Trophoblast cell (in vitro differentiated cells and primary cell): ENCODE data around the gene ANO6.

Experiments
- DNase-seq, 2 donors: peaks; one replicate each; pipeline ENCODE4 v3.0.0-alpha.2; 2016
- H2AFZ ChIP-seq: 2 replicates; pipeline ENCODE4 v1.6.1; 2013; ENCODE audit warnings: low read length, moderate library complexity, mild to moderate bottlenecking; ENCODE audit not compliant: insufficient read depth, poor library complexity
- H2AK5ac ChIP-seq: 2 replicates; pipeline ENCODE4 v1.6.1; 2013; ENCODE audit warnings: mild to moderate bottlenecking, low read length
- H2BK120ac ChIP-seq: 2 replicates; pipeline ENCODE4 v1.6.1; 2013; ENCODE audit warnings: low read length, mild to moderate bottlenecking, moderate library complexity; ENCODE audit not compliant: insufficient read depth, poor library complexity
- H2BK12ac ChIP-seq: 2 replicates; pipeline ENCODE4 v1.6.1; 2013; ENCODE audit warnings: mild to moderate bottlenecking, low read length, moderate library complexity
- H2BK5ac ChIP-seq: 2 replicates; pipeline ENCODE4 v1.6.1; 2013; ENCODE audit warnings: low read length, low read depth, moderate library complexity, mild to moderate bottlenecking; ENCODE audit not compliant: poor library complexity
- H3K14ac ChIP-seq: 2 replicates; pipeline ENCODE4 v1.6.1; 2013; ENCODE audit warnings: mild to moderate bottlenecking, low read length
- H3K18ac ChIP-seq: 2 replicates; pipeline ENCODE4 v1.6.1; 2013; ENCODE audit warnings: mild to moderate bottlenecking, low read length
- H3K23ac ChIP-seq: 2 replicates; pipeline ENCODE4 v1.6.1; 2013; ENCODE audit warnings: low read length
- H3K27ac ChIP-seq: 2 replicates; pipeline ENCODE4 v1.5.1; 2013; ENCODE audit warnings: low read depth, mild to moderate bottlenecking, inconsistent platforms, low read length, moderate library complexity
- H3K27me3 ChIP-seq: 2 replicates; pipeline ENCODE4 v1.6.1; 2013; ENCODE audit warnings: inconsistent platforms, mild to moderate bottlenecking, low read length, moderate library complexity; ENCODE audit not compliant: insufficient read depth
- H3K36me3 ChIP-seq, 2 experiments: 1 replicate in 1 of 2; 2 replicates in 1 of 2; pipeline ENCODE4 v1.6.1; 2013; ENCODE audit warnings: low read length in 2 of 2, mild to moderate bottlenecking in 2 of 2, moderate library complexity in 1 of 2; ENCODE audit not compliant: insufficient read depth in 2 of 2, control insufficient read depth in 1 of 2
- H3K4ac ChIP-seq: 2 replicates; pipeline ENCODE4 v1.6.1; 2013; ENCODE audit warnings: low read depth, mild to moderate bottlenecking, low read length, moderate library complexity
- H3K4me1 ChIP-seq, 2 experiments: 1 replicate in 1 of 2; 2 replicates in 1 of 2; pipeline ENCODE4 v1.6.1; 2013; ENCODE audit warnings: low read length in 2 of 2, mild to moderate bottlenecking in 2 of 2, moderate library complexity in 1 of 2; ENCODE audit not compliant: insufficient read depth in 2 of 2, control insufficient read depth in 1 of 2
- H3K4me2 ChIP-seq: 2 replicates; pipeline ENCODE4 v1.6.1; 2013; ENCODE audit warnings: inconsistent platforms, mild to moderate bottlenecking, low read length, moderate library complexity
- H3K4me3 ChIP-seq: 2 replicates; pipeline ENCODE4 v1.5.1; 2013; ENCODE audit warnings: mild to moderate bottlenecking, low read depth, low read length, inconsistent platforms
- H3K79me1 ChIP-seq: one replicate; pipeline ENCODE4 v1.6.1; 2013; ENCODE audit warnings: low read length
- H3K79me2 ChIP-seq: 2 replicates; pipeline ENCODE4 v1.6.1; 2013; ENCODE audit warnings: low read length, mild to moderate bottlenecking; ENCODE audit not compliant: control insufficient read depth, insufficient read depth, poor library complexity
- H3K9ac ChIP-seq: 2 replicates; pipeline ENCODE4 v1.6.1; 2013; ENCODE audit warnings: mild to moderate bottlenecking, low read length
- H3K9me3 ChIP-seq: 2 replicates; pipeline ENCODE4 v1.6.1; 2013; ENCODE audit warnings: low read depth, mild to moderate bottlenecking, control low read depth, inconsistent platforms, low read length; ENCODE audit not compliant: insufficient read depth
- H4K12ac ChIP-seq: 2 replicates; pipeline ENCODE4 v1.6.1; 2013; ENCODE audit warnings: low read depth, mild to moderate bottlenecking, low read length, moderate library complexity
- H4K8ac ChIP-seq: 2 replicates; pipeline ENCODE4 v1.6.1; 2013; ENCODE audit warnings: low read depth, mild to moderate bottlenecking, low read length, moderate library complexity
- H4K91ac ChIP-seq: one replicate; pipeline ENCODE4 v1.6.1; 2013; ENCODE audit warnings: low read depth, mild to moderate bottlenecking, low read length, moderate library complexity
- WGBS: extraction: QIAGEN DNeasy Blood & Tissue Kit; methylation state at CpG from one replicate; pipeline ENCODE4 v1.1.7; 2013; ENCODE audit warnings: missing lambda C conversion rate; ENCODE audit not compliant: insufficient read length, insufficient coverage; ENCODE audit errors: extremely low coverage; 5-methylcytosine and 5-hydroxymethylcytosine counted together

Gene ANO6

DNA sequence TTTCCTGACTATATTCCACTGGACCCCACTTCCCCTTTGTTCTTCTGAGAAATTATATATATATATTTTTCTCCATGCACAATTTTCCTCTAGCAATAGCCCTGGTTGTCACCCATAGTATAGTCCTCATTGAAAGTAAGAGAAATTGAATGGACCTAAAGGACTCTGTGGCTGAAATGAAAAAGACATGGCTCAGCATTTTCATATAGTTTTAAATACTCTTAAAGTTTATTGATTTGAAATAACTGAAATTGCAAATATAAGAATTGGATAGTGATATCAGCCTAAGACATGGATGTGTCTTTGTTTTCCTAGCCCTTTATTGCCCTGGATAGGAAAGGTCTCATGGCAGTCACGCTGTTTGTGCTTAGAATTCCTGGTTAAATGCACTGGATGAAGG, 113.8 kb downstream of the ANO6 start:
- Histone ChIP-seq H3K4me3 (no peak overlapping the region), H4K91ac (no peak overlapping the region), H2BK120ac (no peak overlapping the region), H4K12ac (no peak overlapping the region), H3K79me1 (no peaks in the 10 kb centered on the region), H3K79me2 (no peaks in the 10 kb centered on the region), H3K27ac (no peak overlapping the region), H3K9me3 (no peaks in the 10 kb centered on the region), H3K27me3 (no peaks in the 10 kb centered on the region), H3K4me1 (peaks cover 3 to 10% of the 10 kb centered on the region in 2 experiments), H2AFZ (no peak overlapping the region), H2BK12ac (no peak overlapping the region), H2BK5ac (no peak overlapping the region), H3K36me3 (peaks cover 0 to 4% of the 10 kb centered on the region in 2 experiments), H3K14ac (no peak overlapping the region), H3K4ac (no peak overlapping the region), H4K8ac (no peak overlapping the region), H3K23ac (no peak overlapping the region), H3K18ac (no peak overlapping the region), H3K4me2 (no peak overlapping the region), H2AK5ac (no peak overlapping the region), H3K9ac (no peak overlapping the region)
- no peak for DNase-seq
- no CpG with 5 or more reads among the region's 1 CpG for WGBS

DNA sequence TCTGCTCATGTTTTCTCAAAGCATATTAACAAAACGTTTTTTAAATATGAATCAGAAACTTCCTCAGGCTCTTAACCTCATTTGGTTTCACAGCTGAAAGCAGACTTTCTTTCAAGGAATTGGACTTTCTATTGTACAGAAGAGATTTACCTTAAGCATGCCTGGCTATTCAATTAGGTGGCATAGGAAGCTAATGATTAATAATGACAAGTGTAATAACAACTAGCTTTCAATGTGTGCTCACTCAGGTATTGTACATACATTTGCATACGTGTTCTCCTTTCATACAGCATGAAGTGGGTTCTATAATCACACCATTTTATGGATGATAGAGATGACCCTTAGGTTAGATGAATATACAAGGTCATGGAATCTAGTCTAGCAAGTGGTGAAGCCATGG, 115.7 kb downstream of the ANO6 start:
- Histone ChIP-seq H3K18ac (no peak overlapping the region), H2BK12ac (no peak overlapping the region), H3K9me3 (no peaks in the 10 kb centered on the region), H3K14ac (no peak overlapping the region), H3K4me2 (no peak overlapping the region), H4K8ac (no peak overlapping the region), H3K27ac (no peak overlapping the region), H2BK120ac (no peak overlapping the region), H3K4me1 (peaks cover 3 to 9% of the 10 kb centered on the region in 2 experiments), H3K36me3 (peaks cover 0 to 4% of the 10 kb centered on the region in 2 experiments), H2BK5ac (no peak overlapping the region), H2AFZ (no peak overlapping the region), H3K79me1 (no peaks in the 10 kb centered on the region), H3K4ac (no peak overlapping the region), H2AK5ac (no peak overlapping the region), H4K12ac (no peak overlapping the region), H4K91ac (no peak overlapping the region), H3K4me3 (no peak overlapping the region), H3K79me2 (no peaks in the 10 kb centered on the region), H3K23ac (no peak overlapping the region), H3K9ac (no peak overlapping the region), H3K27me3 (no peaks in the 10 kb centered on the region)
- no peak for DNase-seq
- no CpG with 5 or more reads among the region's 2 CpGs for WGBS

DNA sequence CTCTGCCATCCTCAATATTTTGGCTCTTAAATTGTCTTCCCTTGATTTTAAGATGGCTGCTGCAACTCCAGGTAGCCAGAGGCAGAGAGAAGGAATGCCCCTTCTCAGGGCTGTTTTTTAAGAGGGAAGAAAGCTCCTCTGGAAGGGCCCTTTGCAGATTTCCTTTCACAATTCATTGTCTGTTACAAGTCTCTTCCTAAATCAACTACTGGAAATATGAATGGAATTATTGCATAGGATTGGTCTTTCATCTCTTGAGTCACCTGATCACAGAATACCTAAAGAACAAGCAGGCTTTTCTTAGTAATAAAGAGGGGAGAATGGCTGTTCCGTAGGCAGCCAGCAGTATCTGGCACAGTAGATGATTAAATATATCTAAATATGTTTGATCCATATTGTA, 118.5 kb downstream of the ANO6 start:
- Histone ChIP-seq H3K79me1 (no peaks in the 10 kb centered on the region), H2AFZ (no peak overlapping the region)
- WGBS = no CpG with 5 or more reads among the region's 1 CpG

DNA sequence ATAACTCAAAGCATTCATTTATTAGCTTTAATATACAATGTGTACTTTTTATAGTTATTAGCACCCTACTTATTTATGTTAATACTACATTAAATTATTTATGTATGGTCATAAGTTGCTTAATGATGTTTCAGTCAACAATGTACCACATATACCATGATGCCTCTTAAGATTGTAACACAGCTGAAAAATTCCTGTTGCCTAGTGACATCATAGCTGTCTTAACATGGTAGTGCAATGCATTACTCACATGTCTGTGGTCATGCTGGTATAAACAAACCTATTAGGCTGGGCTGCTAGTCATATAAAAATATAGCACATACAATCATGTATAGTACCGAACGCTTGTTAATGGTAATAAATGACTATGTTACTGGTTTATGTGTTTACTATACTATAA, 120.4 kb downstream of the ANO6 start:
- no peak overlapping the region for H4K12ac ChIP-seq
- H3K9me3 ChIP-seq = no peaks in the 10 kb centered on the region
- no peak overlapping the region for H3K4me2 ChIP-seq
- H3K27me3 ChIP-seq = no peaks in the 10 kb centered on the region
- H3K36me3 ChIP-seq = peaks cover 0 to 2% of the 10 kb centered on the region in 2 experiments
- no peak overlapping the region for H2BK5ac ChIP-seq
- WGBS = no CpG with 5 or more reads among the region's 2 CpGs
- no peak overlapping the region for H4K91ac ChIP-seq
- H4K8ac ChIP-seq = no peak overlapping the region
- H3K14ac ChIP-seq = no peak overlapping the region
- H3K9ac ChIP-seq = no peak overlapping the region
- no peak overlapping the region for H3K18ac ChIP-seq
- no peak overlapping the region for H3K27ac ChIP-seq
- no peak overlapping the region for H2BK12ac ChIP-seq
- no peak overlapping the region for H2AK5ac ChIP-seq
- no peaks in the 10 kb centered on the region for H3K79me2 ChIP-seq
- no peaks in the 10 kb centered on the region for H3K79me1 ChIP-seq
- no peak overlapping the region for H3K23ac ChIP-seq
- peak; percentile 81 to 95 for DNase-seq
- peaks cover 0 to 2% of the 10 kb centered on the region in 2 experiments for H3K4me1 ChIP-seq
- H2AFZ ChIP-seq = no peak overlapping the region
- H2BK120ac ChIP-seq = no peak overlapping the region
- H3K4me3 ChIP-seq = no peak overlapping the region
- H3K4ac ChIP-seq = no peak overlapping the region

More for the DNA sequence above, 118.5 kb downstream of the ANO6 start:
- Histone ChIP-seq H3K4me1 (peaks cover 0 to 2% of the 10 kb centered on the region in 2 experiments), H2BK12ac (no peak overlapping the region), H3K79me2 (no peaks in the 10 kb centered on the region), H3K9ac (no peak overlapping the region), H2BK120ac (no peak overlapping the region), H3K4ac (no peak overlapping the region), H2AK5ac (no peak overlapping the region), H2BK5ac (no peak overlapping the region), H4K8ac (no peak overlapping the region), H3K4me3 (no peak overlapping the region), H3K23ac (no peak overlapping the region), H3K14ac (no peak overlapping the region), H3K9me3 (no peaks in the 10 kb centered on the region), H4K12ac (no peak overlapping the region), H3K36me3 (peaks cover 0 to 2% of the 10 kb centered on the region in 2 experiments), H3K27ac (no peak overlapping the region), H3K18ac (no peak overlapping the region), H3K27me3 (no peaks in the 10 kb centered on the region), H3K4me2 (no peak overlapping the region), H4K91ac (no peak overlapping the region)
- DNase-seq = peak in 1 of 2 donors; percentile 51
